Hepatocyte (in vitro differentiated cells): ENCODE measurements around the gene SNCB.

Source experiments
- CTCF ChIP-seq: fragments of 200-600 bp; sonication (generic); IDR thresholded peaks from 2 replicates; pipeline ENCODE4 v1.5.1; 2016; ENCODE audit warnings: antibody characterized with exemption, mild to moderate bottlenecking; ENCODE audit not compliant: poor library complexity
- EZH2 ChIP-seq: fragments of 200-600 bp; sonication (generic); IDR thresholded peaks from 2 replicates; pipeline ENCODE4 v1.6.1; 2016; ENCODE audit warnings: antibody characterized with exemption, mild to moderate bottlenecking, borderline replicate concordance
- EZH2phosphoT487 ChIP-seq: fragments of 200-600 bp; sonication (generic); IDR thresholded peaks from one replicate; pipeline ENCODE4 v1.6.1; 2018; ENCODE audit warnings: antibody characterized with exemption, mild to moderate bottlenecking, low read depth, moderate library complexity; ENCODE audit not compliant: unreplicated experiment, severe bottlenecking

DNA sequence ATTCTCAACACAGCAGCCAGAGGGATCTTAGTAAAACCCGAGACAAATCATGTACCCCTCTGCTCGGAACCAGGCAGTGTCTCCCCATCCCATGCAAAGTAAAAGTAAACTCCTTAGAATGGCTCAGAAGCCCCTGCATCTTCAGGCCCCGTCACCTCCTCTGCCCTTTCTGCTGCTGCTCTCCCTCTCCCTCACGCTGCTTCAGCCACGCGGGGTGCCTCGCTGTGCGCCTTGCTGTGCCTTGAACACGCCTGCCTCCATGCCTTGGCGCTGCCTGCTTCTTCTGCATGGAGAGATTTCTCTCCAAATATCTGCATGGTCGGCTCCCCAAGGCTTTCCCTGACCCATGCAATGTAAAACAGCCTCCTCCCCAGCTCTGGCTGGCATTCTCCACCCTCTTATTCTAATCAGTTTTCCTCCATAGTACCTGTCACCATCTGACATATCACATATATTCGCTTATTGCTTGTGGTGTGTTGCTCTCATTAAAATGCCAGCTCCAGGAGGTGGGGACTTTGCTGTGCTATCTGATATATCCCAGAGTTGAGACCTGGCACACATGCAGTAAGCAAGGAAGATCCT is 28.3 kb downstream of the SNCB start:
- TF ChIP-seq CTCF (no peak), EZH2 (no peak), EZH2phosphoT487 (no peak)
